HL-60 (cell line): Measurements from ENCODE around the gene KIF20A.
A peak's percentile ranks its signal among the peaks of the same experiment; 100 is the strongest.

Source experiments
- DNase-seq, 2 experiments: peaks; one replicate each; pipeline ENCODE4 v3.0.0-alpha.2; 2010 to 2020; ENCODE audit warnings: low read depth in 1 of 2, low spot score in 1 of 2
- H3K27ac ChIP-seq: fragments of 250-450 bp; sonication (Bioruptor Pico); replicated peaks from 2 replicates; pipeline ENCODE4 v1.5.1; 2020; ENCODE audit warnings: mild to moderate bottlenecking, moderate library complexity
- H3K27me3 ChIP-seq: fragments of 250-450 bp; sonication (Bioruptor Pico); 2 replicates; pipeline ENCODE4 v1.5.1; 2021; ENCODE audit warnings: mild to moderate bottlenecking, moderate library complexity; ENCODE audit not compliant: insufficient read depth, poor library complexity, severe bottlenecking
- H3K4me3 ChIP-seq: replicated peaks from 2 replicates; pipeline ENCODE4 v1.5.1; 2011; ENCODE audit warnings: mild to moderate bottlenecking, control low read depth, low read length; ENCODE audit not compliant: insufficient read depth
- CTCF ChIP-seq: IDR thresholded peaks from one replicate; pipeline ENCODE4 v1.5.1; 2011; ENCODE audit warnings: low read length, control low read depth, inconsistent platforms; ENCODE audit not compliant: insufficient read depth
- GABPA ChIP-seq: IDR thresholded peaks from 2 replicates; pipeline ENCODE4 v1.6.1; 2012; ENCODE audit warnings: low read depth
- POLR2AphosphoS5 ChIP-seq: IDR thresholded peaks from 2 replicates; pipeline ENCODE4 v1.6.1; 2012; ENCODE audit warnings: low read depth
- REST ChIP-seq: IDR thresholded peaks from 2 replicates; pipeline ENCODE4 v1.6.1; 2012; ENCODE audit warnings: low read depth; ENCODE audit not compliant: insufficient replicate concordance
- SPI1 ChIP-seq: IDR thresholded peaks from 2 replicates; pipeline ENCODE4 v1.6.1; 2012; ENCODE audit warnings: low read depth, mild to moderate bottlenecking, borderline replicate concordance

The KIF20A gene

GRCh38 chr5:138226910-138227309 is 48.0 kb downstream of the KIF20A start:
- no peak for TF ChIP-seq GABPA
- TF ChIP-seq SPI1, result no peak
- Histone ChIP-seq H3K27me3 (no peaks in the 10 kb centered on the region), H3K27ac (no peak overlapping the region), H3K4me3 (no peak overlapping the region)
- no peak for DNase-seq

- H3K27me3 ChIP-seq, result no peaks in the 10 kb centered on the region
- H3K4me3 ChIP-seq, result no peak overlapping the region
- H3K27ac ChIP-seq, result no peak overlapping the region
- no peak for DNase-seq
- TF ChIP-seq SPI1, result no peak
- no peak for TF ChIP-seq GABPA
- TF ChIP-seq CTCF, result no peak
- TF ChIP-seq POLR2AphosphoS5, result no peak
- TF ChIP-seq REST, result no peak
These were observed 50.5 kb downstream of the KIF20A start for GRCh38 chr5:138229387-138229786.

- Histone ChIP-seq H3K27ac (no peak overlapping the region), H3K27me3 (no peaks in the 10 kb centered on the region), H3K4me3 (no peak overlapping the region)
- TF ChIP-seq CTCF, result no peak
- no peak for TF ChIP-seq SPI1
- TF ChIP-seq REST, result no peak
- no peak for TF ChIP-seq POLR2AphosphoS5
- no peak for TF ChIP-seq GABPA
- DNase-seq, result no peak
These were observed 51.3 kb downstream of the KIF20A start for GRCh38 chr5:138230261-138230660.

- no peaks in the 10 kb centered on the region for H3K27me3 ChIP-seq
- peak in 1 of 2 experiments; percentile 13 for DNase-seq
- TF ChIP-seq POLR2AphosphoS5 (no peak), REST (no peak), GABPA (no peak), CTCF (no peak), SPI1 (no peak)
- H3K27ac ChIP-seq, result no peak overlapping the region
- H3K4me3 ChIP-seq, result no peak overlapping the region
These were observed 52.2 kb downstream of the KIF20A start for GRCh38 chr5:138230981-138231589.
